LNCAP (cell line): ENCODE measurements around the gene TMC6.

Experiments used
- CTCF ChIP-seq: fragments of 450-650 bp; IDR thresholded peaks from 2 replicates; pipeline ENCODE4 v1.5.1; 2017; ENCODE audit warnings: mild to moderate bottlenecking

TMC6 gene

GRCh38 chr17:78063489-78063888 is 65.1 kb downstream of the TMC6 start:
- no peak for TF ChIP-seq CTCF

GRCh38 chr17:78062596-78062995 is 66.0 kb downstream of the TMC6 start:
- TF ChIP-seq CTCF, result no peak
